Endothelial cell of umbilical vein (primary cell): ENCODE measurements around the gene NPY1R. TPM values are rescaled to one million over a fixed set of nuclear protein-coding genes. Genes with fewer than 3 reads are reported as not detected.

Source experiments
- Bru-seq: library from RNA; stranded (reverse); fragments of 400-500 nt; gene quantifications from one replicate; lab custom pipeline; 2021; lab: Mats Ljungman, UMichigan
- BruChase-seq, 2 experiments: library from RNA; stranded (reverse); fragments of 400-500 nt; gene quantifications; one replicate each; lab custom pipeline; 2021; lab: Mats Ljungman, UMichigan
- BruUV-seq: library from RNA; stranded (reverse); fragments of 400-500 nt; replicated peaks from 2 replicates; lab custom pipeline; 2021; lab: Mats Ljungman, UMichigan
- CTCF ChIA-PET: fragments of 300-600, 350-600 bp; sonication (Branson Sonifier 250); formaldehyde crosslinking; loops from one replicate; lab custom pipeline; 2021; ENCODE audit warnings: antibody characterized with exemption, inconsistent platforms; lab: Charles Lee
- POLR2A ChIA-PET: fragments of 300-600, 350-600 bp; sonication (Branson Sonifier 250); formaldehyde crosslinking; loops from one replicate; lab custom pipeline; 2021; ENCODE audit warnings: antibody characterized with exemption, inconsistent platforms; lab: Charles Lee
- DNase-seq: peaks from one replicate; pipeline ENCODE4 v3.0.0-alpha.2; 2011; ENCODE audit warnings: low read depth, low spot score
- FAIRE-seq: peaks from 2 replicates; lab custom pipeline; 2011; peaks lifted over from hg19 to GRCh38; lab: Jason Lieb, UNC
- H2AFZ ChIP-seq: 2 replicates; pipeline ENCODE4 v1.6.0; 2012; ENCODE audit warnings: low read depth, low read length, control low read depth, inconsistent platforms
- H3K27ac ChIP-seq: 2 replicates; pipeline ENCODE4 v1.5.1; 2011; ENCODE audit warnings: low read depth, mild to moderate bottlenecking, control low read depth, low read length, moderate library complexity; ENCODE audit not compliant: insufficient read depth
- H3K27me3 ChIP-seq, 2 experiments: 2 replicates each; pipeline versions ENCODE4 v1.6.0 to v1.6.1; 2011; ENCODE audit warnings: low read length in 2 of 2, mixed read lengths in 1 of 2; ENCODE audit not compliant: control insufficient read depth in 2 of 2, insufficient read depth in 2 of 2
- H3K36me3 ChIP-seq, 2 experiments: 2 replicates in 1 of 2; 3 replicates in 1 of 2; pipeline ENCODE4 v1.5.1; 2011; ENCODE audit warnings: low read length in 2 of 2, mild to moderate bottlenecking in 1 of 2, moderate library complexity in 1 of 2; ENCODE audit not compliant: control insufficient read depth in 2 of 2, insufficient read depth in 2 of 2; ENCODE audit errors: extremely low read depth in 1 of 2
- H3K4me1 ChIP-seq: 3 replicates; pipeline ENCODE4 v1.5.1; 2011; ENCODE audit warnings: mild to moderate bottlenecking, low read length; ENCODE audit not compliant: control insufficient read depth, insufficient read depth; ENCODE audit errors: extremely low read depth
- H3K4me2 ChIP-seq: 2 replicates; pipeline ENCODE4 v1.6.1; 2011; ENCODE audit warnings: low read length, control low read depth, mixed read lengths; ENCODE audit not compliant: insufficient read depth
- H3K4me3 ChIP-seq, 3 experiments: fragments of 200-600 bp in 1 of 3; sonication (generic), shearing (Covaris generic) in 1 of 3; replicated peaks in 1 of 3; 2 replicates each; pipeline ENCODE4 v1.5.1; 2011 to 2016; ENCODE audit warnings: control low read depth in 3 of 3, low read length in 3 of 3, mild to moderate bottlenecking in 2 of 3, inconsistent platforms in 1 of 3, low read depth in 1 of 3, moderate library complexity in 1 of 3; ENCODE audit not compliant: insufficient read depth in 1 of 3
- H3K79me2 ChIP-seq: 2 replicates; pipeline ENCODE4 v1.6.0; 2012; ENCODE audit warnings: low read length, inconsistent platforms; ENCODE audit not compliant: control insufficient read depth, insufficient read depth
- H3K9ac ChIP-seq: replicated peaks from 2 replicates; pipeline ENCODE3; 2011; ENCODE audit warnings: low read length, control low read depth; ENCODE audit not compliant: insufficient read depth; ENCODE audit errors: extremely low read depth
- H3K9me1 ChIP-seq: replicated peaks from 3 replicates; pipeline ENCODE4 v1.6.0; 2011; ENCODE audit warnings: mild to moderate bottlenecking, low read length; ENCODE audit not compliant: control insufficient read depth, insufficient read depth; ENCODE audit errors: extremely low read depth
- H3K9me3 ChIP-seq: replicated peaks from 2 replicates; pipeline ENCODE4 v1.5.1; 2012; ENCODE audit warnings: low read length, inconsistent platforms; ENCODE audit not compliant: control insufficient read depth, insufficient read depth
- H4K20me1 ChIP-seq: replicated peaks from 2 replicates; pipeline ENCODE3; 2011; ENCODE audit warnings: mild to moderate bottlenecking, low read length; ENCODE audit not compliant: control insufficient read depth, insufficient read depth; ENCODE audit errors: extremely low read depth
- EZH2 ChIP-seq: IDR thresholded peaks from 2 replicates; pipeline ENCODE4 v1.6.1; 2012; ENCODE audit warnings: borderline replicate concordance, low read depth, mild to moderate bottlenecking, moderate library complexity, low read length, inconsistent platforms; ENCODE audit not compliant: severe bottlenecking
- FOS ChIP-seq: IDR thresholded peaks from 2 replicates; pipeline ENCODE4 v1.6.1; 2011; ENCODE audit warnings: mild to moderate bottlenecking, low read length, moderate library complexity, borderline replicate concordance; ENCODE audit not compliant: insufficient read depth
- GATA2 ChIP-seq: IDR thresholded peaks from 2 replicates; pipeline ENCODE4 v1.7.0; 2011; ENCODE audit warnings: low read depth, mild to moderate bottlenecking, moderate library complexity, mixed read lengths, low read length; ENCODE audit not compliant: insufficient read length, insufficient read depth
- MAX ChIP-seq: IDR thresholded peaks from 2 replicates; pipeline ENCODE4 v1.6.1; 2011; ENCODE audit not compliant: insufficient read depth, insufficient read length
- MYC ChIP-seq: IDR thresholded peaks from one replicate; pipeline ENCODE4 v1.6.1; 2011; ENCODE audit warnings: mild to moderate bottlenecking, low read depth, low read length
- POLR2A ChIP-seq: IDR thresholded peaks from 2 replicates; pipeline ENCODE4 v1.6.1; 2012; ENCODE audit warnings: low read depth, mild to moderate bottlenecking, control low read depth, low read length
- dilution Hi-C: fragments of 300-500 bp; cut with MboI; formaldehyde crosslinking; loops from one replicate; pipeline ENCODE4 v1.15.0; 2019; ENCODE audit warnings: low sequenced_read_pairs; ENCODE audit not compliant: extremely low pct_ligation_motif_present
- intact Hi-C: fragments of 100-400 bp; cut with micrococcal nuclease; formaldehyde crosslinking; loops from one replicate; pipeline ENCODE4 v1.10.0; 2022
- long read RNA-seq: library from polyadenylated mRNA; stranded (forward); transcript quantifications from one replicate; pipeline ENCODE4 v2.0.0, GENCODE V29; 2021
- polyA minus RNA-seq, 3 experiments: library from RNA; depleted of rRNA, polyadenylated mRNA; stranded (reverse); fragments of >200 nt; gene quantifications; 1 replicate in 1 of 3; 2 replicates in 2 of 3; pipeline ENCODE4 v1.2.3, GENCODE V29; 2011
- polyA plus RNA-seq, 4 experiments: library from polyadenylated mRNA; depleted of rRNA in 3 of 4; stranded (reverse) in 3 of 4; unstranded in 1 of 4; fragments of >200 nt; gene quantifications; 2 replicates each; pipeline versions ENCODE4 v1.2.1 to v1.2.3, GENCODE V29; 2011 to 2012; ENCODE audit warnings: missing spikeins in 1 of 4
- total RNA-seq: library from RNA; stranded (reverse); gene quantifications from 2 replicates; pipeline ENCODE4 v1.2.3, GENCODE V29; 2021
- TF ChIP-seq, protein P1 (sequence below), 2 donors: IDR thresholded peaks; 1 replicate in 1 of 2; 2 replicates in 1 of 2; pipeline ENCODE4 v1.5.1; 2011; ENCODE audit warnings: low read length in 2 of 2, mild to moderate bottlenecking in 2 of 2, moderate library complexity in 2 of 2, control low read depth in 1 of 2, inconsistent platforms in 1 of 2, low read depth in 1 of 2; ENCODE audit not compliant: insufficient read depth in 1 of 2; ENCODE audit errors: extremely low read depth in 1 of 2

The NPY1R gene
- total RNA-seq (not detected in 2 replicates), polyA plus RNA-seq (0.08 and 0.21 TPM in 2 replicates), polyA minus RNA-seq (0.42 TPM in 1 of 2 replicates, not detected in the other), Bru-seq, nascent RNA (percentile 8 among the genes with signal in this experiment), BruChase-seq, experiment 1, labeled RNA remaining after a 6-hour chase (not detected), BruChase-seq, experiment 2, labeled RNA remaining after a 2-hour chase (percentile 15 among the genes with signal in this experiment)
- 0.05 and 0.07 TPM in 2 replicates for polyA plus RNA-seq (2011; cell fraction: cytosol; rRNA removed)
- polyA plus RNA-seq (2011; cell fraction: nucleus; rRNA removed), result 0.21 and 0.32 TPM in 2 replicates
- 0.29 TPM in 1 of 2 replicates, not detected in the other for polyA plus RNA-seq (2012)
- not detected for polyA minus RNA-seq (2011; cell fraction: cytosol; rRNA and poly(A)+ RNA removed)
- 0.34 TPM in 1 of 2 replicates, not detected in the other for polyA minus RNA-seq (2011; cell fraction: nucleus; rRNA and poly(A)+ RNA removed)
- long read RNA-seq, result 0 reads

DNA sequence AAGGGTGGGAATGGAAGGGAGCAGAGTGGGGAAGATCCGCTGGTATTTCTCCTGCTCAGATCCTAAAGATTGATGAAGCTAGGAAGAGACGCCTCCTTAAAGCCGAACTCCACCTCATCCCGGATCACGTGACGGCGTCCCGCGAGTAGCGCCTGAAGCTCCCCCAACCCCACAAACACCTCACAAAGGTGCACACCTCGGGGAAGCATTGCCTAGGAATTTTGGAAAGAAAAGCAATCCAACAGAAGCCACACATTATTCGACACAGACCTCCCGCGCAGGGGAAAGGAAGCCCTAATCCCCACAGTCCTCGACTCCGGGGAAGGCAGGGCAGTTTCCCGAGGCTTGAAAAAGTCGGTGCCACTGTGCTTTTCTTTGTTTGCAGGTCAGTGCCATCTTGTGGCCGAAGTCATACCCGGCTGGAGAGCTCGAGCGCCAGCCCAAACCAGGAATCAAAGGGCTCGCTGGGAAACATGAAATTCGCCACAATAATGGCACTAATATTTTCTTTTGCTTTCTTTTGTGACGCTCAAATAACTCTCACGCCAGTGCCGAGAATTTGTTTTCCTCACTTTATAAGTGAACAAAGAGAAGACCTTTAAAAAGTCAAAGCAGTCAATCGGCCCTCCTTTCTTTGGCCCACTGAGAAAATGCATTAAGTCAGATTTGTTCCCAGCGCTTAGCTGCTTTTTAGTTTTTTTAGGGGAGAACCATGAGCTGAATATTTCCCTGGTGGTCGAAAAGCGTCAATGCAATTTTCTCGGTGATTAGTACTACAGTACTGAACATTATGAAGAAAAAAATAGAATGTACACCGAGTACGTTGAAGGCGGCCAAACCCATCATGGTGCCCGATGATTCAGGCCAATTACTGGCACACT, at the start of gene NPY1R:
TSS of gene NPY1R (minus strand) at position 71 of the 881 bp plus-strand sequence. CDS start 6,042 bp downstream, outside the sequence.
- DNase-seq (peak; percentile 80), FAIRE-seq (peak; percentile 81)
- TF ChIP-seq MAX, result no peak
- TF ChIP-seq POLR2A, result no peak
- TF ChIP-seq, protein P1, sequence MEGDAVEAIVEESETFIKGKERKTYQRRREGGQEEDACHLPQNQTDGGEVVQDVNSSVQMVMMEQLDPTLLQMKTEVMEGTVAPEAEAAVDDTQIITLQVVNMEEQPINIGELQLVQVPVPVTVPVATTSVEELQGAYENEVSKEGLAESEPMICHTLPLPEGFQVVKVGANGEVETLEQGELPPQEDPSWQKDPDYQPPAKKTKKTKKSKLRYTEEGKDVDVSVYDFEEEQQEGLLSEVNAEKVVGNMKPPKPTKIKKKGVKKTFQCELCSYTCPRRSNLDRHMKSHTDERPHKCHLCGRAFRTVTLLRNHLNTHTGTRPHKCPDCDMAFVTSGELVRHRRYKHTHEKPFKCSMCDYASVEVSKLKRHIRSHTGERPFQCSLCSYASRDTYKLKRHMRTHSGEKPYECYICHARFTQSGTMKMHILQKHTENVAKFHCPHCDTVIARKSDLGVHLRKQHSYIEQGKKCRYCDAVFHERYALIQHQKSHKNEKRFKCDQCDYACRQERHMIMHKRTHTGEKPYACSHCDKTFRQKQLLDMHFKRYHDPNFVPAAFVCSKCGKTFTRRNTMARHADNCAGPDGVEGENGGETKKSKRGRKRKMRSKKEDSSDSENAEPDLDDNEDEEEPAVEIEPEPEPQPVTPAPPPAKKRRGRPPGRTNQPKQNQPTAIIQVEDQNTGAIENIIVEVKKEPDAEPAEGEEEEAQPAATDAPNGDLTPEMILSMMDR (IDR thresholded peaks at IDR 0.05; ENCODE audit: extremely low read depth in 1 of 2, insufficient read depth in 1 of 2, low read depth in 1 of 2, low read length in 2 of 2), result peak; percentile 68 to 81
- no peak for TF ChIP-seq MYC
- no peak for TF ChIP-seq EZH2
- TF ChIP-seq FOS, result no peak
- no peak for TF ChIP-seq GATA2
- H3K4me1 ChIP-seq, result peaks cover 6% of the 10 kb centered on the region
- H3K27me3 ChIP-seq, result peaks cover 21 to 29% of the 10 kb centered on the region in 2 experiments
- intact Hi-C loops (loop anchor here (1.0 to 2.0 kb wide), 4 partner anchors 166 to 284 kb away; partner anchors contain the start of gene NAF1), dilution Hi-C loops (no loop called here)
- POLR2A ChIA-PET, result interaction anchor here (1.5 kb wide), 1 partner anchor 161 kb away, joined by 3 read pairs; no protein-coding TSS in a partner anchor
- CTCF ChIA-PET, result interaction anchor here (0.6 to 6.0 kb wide), 27 partner anchors 8 to 1164 kb away, joined by 3 to 108 read pairs (median 4); partner anchors contain the start of genes NAF1 and NPY5R
- H3K9me3 ChIP-seq, result no peaks in the 10 kb centered on the region
- no peaks in the 10 kb centered on the region for H3K36me3 ChIP-seq
- H3K27ac ChIP-seq, result no peak within 1 kb of the TSS
- no peaks in the 10 kb centered on the region for H3K79me2 ChIP-seq
- no peak within 1 kb of the TSS for H3K9ac ChIP-seq
- peak within 1 kb of the TSS in 2 of 3 experiments; percentile 39 to 42 for H3K4me3 ChIP-seq
- peak within 1 kb of the TSS; percentile 56 for H2AFZ ChIP-seq
- no TSS peak for BruUV-seq
- no peaks in the 10 kb centered on the region for H3K9me1 ChIP-seq
- peak within 1 kb of the TSS; percentile 66 for H3K4me2 ChIP-seq
- no peaks in the 10 kb centered on the region for H4K20me1 ChIP-seq
